Measurements from ENCODE around the gene GMCL2.

- no peak for TF ChIP-seq CTCF (IDR thresholded peaks at IDR 0.05)
- no peak for TF ChIP-seq NFYB (CRISPR knock-in tag; conservative IDR thresholded peaks at IDR 0.05; ENCODE audit: low read depth)
- no peak for TF ChIP-seq E2F4 (CRISPR knock-in tag; IDR thresholded peaks at IDR 0.05; ENCODE audit: borderline replicate concordance, low read depth)
- no peak for TF ChIP-seq MAX (CRISPR knock-in tag; IDR thresholded peaks at IDR 0.05)
- TF ChIP-seq ATF1 (CRISPR knock-in tag; IDR thresholded peaks at IDR 0.05) = no peak
- no peak for TF ChIP-seq NR3C1 (CRISPR knock-in tag; conservative IDR thresholded peaks at IDR 0.05; ENCODE audit: low read depth)
- no peak for TF ChIP-seq SP1 (CRISPR knock-in tag; conservative IDR thresholded peaks at IDR 0.05)
- TF ChIP-seq ATF2 (CRISPR knock-in tag; IDR thresholded peaks at IDR 0.05; ENCODE audit: borderline replicate concordance, low read depth) = no peak
- TF ChIP-seq HMGA2 (CRISPR knock-in tag; IDR thresholded peaks at IDR 0.05) = no peak
- no peak for TF ChIP-seq CREB1 (CRISPR knock-in tag; IDR thresholded peaks at IDR 0.05)
- TF ChIP-seq TP53 (CRISPR knock-in tag; IDR thresholded peaks at IDR 0.05) = no peak
- TF ChIP-seq SMAD3 (CRISPR knock-in tag; IDR thresholded peaks at IDR 0.05; ENCODE audit: borderline replicate concordance) = no peak
These were observed at the start of gene GMCL2 for GRCh38 chr5:178187014-178187413.

All from WTC11 (cell line).